Measurements from ENCODE around the gene YLPM1.

DNA sequence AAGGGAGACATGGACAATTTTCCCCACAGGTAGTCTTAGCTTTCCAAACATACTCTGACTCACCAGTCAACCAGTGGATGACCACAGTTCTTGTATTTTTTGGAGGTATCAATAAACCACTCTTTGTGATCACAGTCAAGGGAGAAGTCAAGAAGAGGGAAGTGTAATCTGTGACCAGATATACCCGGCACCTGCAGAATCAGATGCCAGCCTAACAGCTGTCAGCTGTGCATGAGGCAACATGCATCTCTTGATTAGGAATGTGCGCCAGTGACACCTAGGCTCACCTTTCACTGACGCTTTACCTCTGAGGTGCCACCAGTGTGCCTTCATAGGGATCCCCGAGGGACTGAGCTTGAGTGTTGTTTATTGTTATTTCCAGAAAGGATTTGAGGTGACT, 92.8 kb downstream of the YLPM1 start:
- no peak for TF ChIP-seq CTCF (conservative IDR thresholded peaks at IDR 0.05; ENCODE audit: low read length)
- no peak for TF ChIP-seq EZH2phosphoT487 (IDR thresholded peaks at IDR 0.05; ENCODE audit: borderline replicate concordance)
